Measurements from ENCODE around the gene IL20RB.

- TF ChIP-seq CTCF (IDR thresholded peaks at IDR 0.05) (no peak), POLR2A (IDR thresholded peaks at IDR 0.05; ENCODE audit: low read depth) (no peak)
Measured at GRCh38 chr3:137000039-137000438, 42.3 kb downstream of the IL20RB start.
